ENCODE results near the gene ATF7IP. TPM values are rescaled to one million over a fixed set of nuclear protein-coding genes. Genes with fewer than 3 reads are reported as not detected.

ATF7IP gene
- total RNA-seq, 1 experiment from 2014 or later, result 100 TPM

GRCh38 chr12:14481201-14481600, 115.7 kb downstream of the ATF7IP start:
- CTCF ChIA-PET, result no interaction called here
- no peak overlapping the region for H3K27ac ChIP-seq (ENCODE audit: low read depth, low read length, poor library complexity, severe bottlenecking)
- intact Hi-C loops (cut with micrococcal nuclease; ENCODE audit: unreplicated experiment), result no loop called here
- H3K4me1 ChIP-seq (ENCODE audit: insufficient read depth, low read length, poor library complexity, severe bottlenecking), result no peaks in the 10 kb centered on the region
- H3K9me3 ChIP-seq (ENCODE audit: low read depth, low read length, poor library complexity, severe bottlenecking), result peaks cover under 1% of the 10 kb centered on the region
- POLR2A ChIA-PET (ENCODE audit: low non-redundant PET), result no interaction called here
- peaks cover 61% of the 10 kb centered on the region for H3K36me3 ChIP-seq (ENCODE audit: insufficient read depth, low read length, poor library complexity, severe bottlenecking)
- H3K4me3 ChIP-seq (ENCODE audit: low read depth, low read length, poor library complexity, severe bottlenecking), result no peak overlapping the region
- TF ChIP-seq EZH2 (IDR thresholded peaks at IDR 0.05; ENCODE audit: borderline replicate concordance, low read depth, low read length, poor library complexity, severe bottlenecking), result no peak
- TF ChIP-seq CTCF (conservative IDR thresholded peaks at IDR 0.05; ENCODE audit: low read depth, low read length), result no peak
- no peaks in the 10 kb centered on the region for H3K27me3 ChIP-seq (replicated peaks; ENCODE audit: insufficient read depth, low read depth, low read length, poor library complexity)
- no TSS peak for BruUV-seq (replicated peaks)
- DNase-seq (ENCODE audit: low spot score), result no peak

- BruUV-seq (replicated peaks), result no TSS peak
- POLR2A ChIA-PET (ENCODE audit: low non-redundant PET), result no interaction called here
- no peak for DNase-seq (ENCODE audit: low spot score)
- Histone ChIP-seq H3K27me3 (replicated peaks; ENCODE audit: insufficient read depth, low read depth, low read length, poor library complexity) (no peaks in the 10 kb centered on the region), H3K27ac (ENCODE audit: low read depth, low read length, poor library complexity, severe bottlenecking) (no peak overlapping the region), H3K9me3 (ENCODE audit: low read depth, low read length, poor library complexity, severe bottlenecking) (no peaks in the 10 kb centered on the region), H3K36me3 (ENCODE audit: insufficient read depth, low read length, poor library complexity, severe bottlenecking) (peaks cover 49% of the 10 kb centered on the region), H3K4me1 (ENCODE audit: insufficient read depth, low read length, poor library complexity, severe bottlenecking) (no peaks in the 10 kb centered on the region), H3K4me3 (ENCODE audit: low read depth, low read length, poor library complexity, severe bottlenecking) (no peak overlapping the region)
- CTCF ChIA-PET, result no interaction called here
- no peak for TF ChIP-seq CTCF (conservative IDR thresholded peaks at IDR 0.05; ENCODE audit: low read depth, low read length)
- TF ChIP-seq EZH2 (IDR thresholded peaks at IDR 0.05; ENCODE audit: borderline replicate concordance, low read depth, low read length, poor library complexity, severe bottlenecking), result no peak
- intact Hi-C loops (cut with micrococcal nuclease; ENCODE audit: unreplicated experiment), result no loop called here
Observed at GRCh38 chr12:14482361-14482760, 116.9 kb downstream of the ATF7IP start.

- no peak overlapping the region for H3K27ac ChIP-seq (ENCODE audit: low read depth, low read length, poor library complexity, severe bottlenecking)
- no TSS peak for BruUV-seq (replicated peaks)
- CTCF ChIA-PET, result no interaction called here
- TF ChIP-seq EZH2 (IDR thresholded peaks at IDR 0.05; ENCODE audit: borderline replicate concordance, low read depth, low read length, poor library complexity, severe bottlenecking), result no peak
- TF ChIP-seq CTCF (conservative IDR thresholded peaks at IDR 0.05; ENCODE audit: low read depth, low read length), result no peak
- H3K9me3 ChIP-seq (ENCODE audit: low read depth, low read length, poor library complexity, severe bottlenecking), result no peaks in the 10 kb centered on the region
- DNase-seq (ENCODE audit: low spot score), result no peak
- no peaks in the 10 kb centered on the region for H3K27me3 ChIP-seq (replicated peaks; ENCODE audit: insufficient read depth, low read depth, low read length, poor library complexity)
- POLR2A ChIA-PET (ENCODE audit: low non-redundant PET), result no interaction called here
- intact Hi-C loops (cut with micrococcal nuclease; ENCODE audit: unreplicated experiment), result no loop called here
- peaks cover 44% of the 10 kb centered on the region for H3K36me3 ChIP-seq (ENCODE audit: insufficient read depth, low read length, poor library complexity, severe bottlenecking)
- no peaks in the 10 kb centered on the region for H3K4me1 ChIP-seq (ENCODE audit: insufficient read depth, low read length, poor library complexity, severe bottlenecking)
- H3K4me3 ChIP-seq (ENCODE audit: low read depth, low read length, poor library complexity, severe bottlenecking), result no peak overlapping the region
Observed at GRCh38 chr12:14482886-14483285, 117.4 kb downstream of the ATF7IP start.

Data from A673 (cell line).